HepG2 (cell line): Measurements from ENCODE around the gene KDM6B. TPM values are rescaled to one million over a fixed set of nuclear protein-coding genes. Genes with fewer than 3 reads are reported as not detected.

Experiments
- ARID4A ChIP-seq: sonication (generic); formaldehyde crosslinking; IDR thresholded peaks from 2 replicates; pipeline ENCODE4 v1.5.0; 2020; ENCODE audit warnings: mild to moderate bottlenecking, missing genetic modification reagents, borderline replicate concordance
- CBX2 ChIP-seq, 2 experiments: fragments of 200-600 bp in 1 of 2; sonication (generic); formaldehyde crosslinking in 1 of 2; IDR thresholded peaks; 2 replicates each; pipeline versions ENCODE4 v1.7.0 to v1.8.1; 2018 to 2022; ENCODE audit warnings: low read depth in 2 of 2, low read length in 1 of 2, mild to moderate bottlenecking in 1 of 2, missing genetic modification reagents in 1 of 2
- CHD4 ChIP-seq: fragments of 200-600 bp; sonication (generic); IDR thresholded peaks from 2 replicates; pipeline ENCODE4 v1.7.0; 2017; ENCODE audit warnings: mild to moderate bottlenecking, low read length, borderline replicate concordance
- FOXC1 ChIP-seq: sonication (generic); formaldehyde crosslinking; IDR thresholded peaks from 2 replicates; pipeline ENCODE4 v1.8.0; 2022; ENCODE audit warnings: mild to moderate bottlenecking, missing genetic modification reagents, borderline replicate concordance
- JUN ChIP-seq: sonication (generic); formaldehyde crosslinking; IDR thresholded peaks from 2 replicates; pipeline ENCODE4 v1.4.0; 2020; ENCODE audit warnings: mild to moderate bottlenecking, missing genetic modification reagents
- KAT7 ChIP-seq: IDR thresholded peaks from 2 replicates; pipeline ENCODE4 v1.6.1; 2018; ENCODE audit warnings: borderline replicate concordance, missing compliant biosample characterization
- KLF11 ChIP-seq: IDR thresholded peaks from 2 replicates; pipeline ENCODE4 v1.6.1; 2016; ENCODE audit warnings: missing compliant biosample characterization
- MEIS2 ChIP-seq: sonication (generic); formaldehyde crosslinking; IDR thresholded peaks from 2 replicates; pipeline ENCODE4 v1.9.0; 2021; ENCODE audit warnings: mild to moderate bottlenecking, missing genetic modification reagents
- NR1H2 ChIP-seq: sonication (generic); formaldehyde crosslinking; IDR thresholded peaks from 2 replicates; pipeline ENCODE4 v1.8.1; 2022; ENCODE audit warnings: low read depth, missing genetic modification reagents, borderline replicate concordance
- PAWR ChIP-seq: sonication (generic); formaldehyde crosslinking; IDR thresholded peaks from 2 replicates; pipeline ENCODE4 v1.4.0; 2020; ENCODE audit warnings: missing genetic modification reagents, mild to moderate bottlenecking, borderline replicate concordance
- PHF8 ChIP-seq: sonication (generic); formaldehyde crosslinking; IDR thresholded peaks from 2 replicates; pipeline ENCODE4 v1.5.0; 2020; ENCODE audit warnings: missing genetic modification reagents
- SRSF1 ChIP-seq: fragments of 200-400 bp; formaldehyde crosslinking; optimal IDR thresholded peaks from 2 replicates; pipeline ENCODE3; 2017; ENCODE audit warnings: mild to moderate bottlenecking, low read depth, low read length, moderate library complexity
- SRY ChIP-seq: sonication (generic); formaldehyde crosslinking; IDR thresholded peaks from 2 replicates; pipeline ENCODE4 v1.8.0; 2022; ENCODE audit warnings: mild to moderate bottlenecking, missing genetic modification reagents
- UBTF ChIP-seq: sonication (generic); formaldehyde crosslinking; IDR thresholded peaks from 2 replicates; pipeline ENCODE4 v1.4.0; 2020; ENCODE audit warnings: mild to moderate bottlenecking, missing genetic modification reagents
- ZFP36L2 ChIP-seq: sonication (generic); formaldehyde crosslinking; IDR thresholded peaks from 2 replicates; pipeline ENCODE4 v1.4.0; 2020; ENCODE audit warnings: missing genetic modification reagents
- ZNF18 ChIP-seq: sonication (generic); formaldehyde crosslinking; IDR thresholded peaks from 2 replicates; pipeline ENCODE4 v1.8.0; 2022; ENCODE audit warnings: mild to moderate bottlenecking, missing genetic modification reagents; ENCODE audit not compliant: insufficient replicate concordance
- ZNF431 ChIP-seq: sonication (generic); formaldehyde crosslinking; IDR thresholded peaks from 2 replicates; pipeline ENCODE4 v1.9.0; 2022; ENCODE audit warnings: missing genetic modification reagents, low read depth, mild to moderate bottlenecking, borderline replicate concordance
- ZNF776 ChIP-seq: sonication (generic); formaldehyde crosslinking; IDR thresholded peaks from 2 replicates; pipeline ENCODE4 v1.4.0; 2020; ENCODE audit warnings: mild to moderate bottlenecking, missing genetic modification reagents
- ZNF83 ChIP-seq: sonication (generic); formaldehyde crosslinking; IDR thresholded peaks from 2 replicates; pipeline ENCODE4 v1.4.0; 2020; ENCODE audit warnings: missing genetic modification reagents, mild to moderate bottlenecking, borderline replicate concordance
- ZSCAN25 ChIP-seq: sonication (generic); formaldehyde crosslinking; IDR thresholded peaks from 2 replicates; pipeline ENCODE4 v1.8.0; 2022; ENCODE audit warnings: mild to moderate bottlenecking, missing genetic modification reagents
- polyA plus RNA-seq, 8 experiments: library from polyadenylated mRNA; depleted of rRNA in 3 of 8; stranded (reverse) in 7 of 8; unstranded in 1 of 8; fragments of >200 nt; fragmentation: Illumina TruSeq in 4 of 8; extraction: Trizol in 4 of 8; gene quantifications; 2 replicates each; pipeline versions ENCODE4 v1.2.1 to v1.2.3, GENCODE V29; 2011 to 2016; ENCODE audit warnings: low read depth in 4 of 8, missing spikeins in 1 of 8, mixed read lengths in 1 of 8; ENCODE audit not compliant: insufficient read depth in 1 of 8
- total RNA-seq, 5 experiments: library from RNA; depleted of rRNA; stranded (reverse); fragments of >200 nt; fragmentation: Illumina TruSeq; extraction: Trizol; gene quantifications; 2 replicates each; pipeline ENCODE4 v1.2.3, GENCODE V29; 2016; ENCODE audit warnings: low read depth in 1 of 5

The KDM6B gene
- total and polyA plus RNA-seq, 2 of the 13 experiments (the other 11 are each of a cell fraction or from before 2014, with no cell fraction given), result 1.3 to 2.1 TPM

GRCh38 chr17:7835814-7836595 is 2.0 kb downstream of the KDM6B start (continued):
- TF ChIP-seq ARID4A (CRISPR knock-in tag), result no peak
- no peak for TF ChIP-seq PAWR (CRISPR knock-in tag)
- TF ChIP-seq ZSCAN25 (CRISPR knock-in tag), result no peak
- TF ChIP-seq ZNF776, result no peak
- peak; percentile 12; the same call in 1 of the 2 replicates for TF ChIP-seq PHF8 (CRISPR knock-in tag)
- no peak for TF ChIP-seq JUN (CRISPR knock-in tag)
- peak; percentile 33; the same call in 1 of the 2 replicates for TF ChIP-seq ZNF83 (CRISPR knock-in tag)
- TF ChIP-seq ZNF18, result no peak
- peak; percentile 48 for TF ChIP-seq UBTF (CRISPR knock-in tag)
- peak; percentile 48; the same call in 1 of the 2 replicates for TF ChIP-seq KAT7 (CRISPR knock-in tag)
- peak; percentile 48; the same call in 1 of the 2 replicates for TF ChIP-seq CHD4
- TF ChIP-seq SRSF1, result no peak
- TF ChIP-seq MEIS2 (CRISPR knock-in tag), result peak; percentile 20; the same call in 1 of the 2 replicates
- TF ChIP-seq NR1H2, result no peak
- TF ChIP-seq SRY (CRISPR knock-in tag), result no peak
- TF ChIP-seq ZNF431 (CRISPR knock-in tag), result no peak
- TF ChIP-seq ZFP36L2 (CRISPR knock-in tag), result no peak
- TF ChIP-seq CBX2 (IDR thresholded peaks at IDR 0.05; ENCODE audit: low read depth, low read length), result no peak
- TF ChIP-seq CBX2 (CRISPR knock-in tag; IDR thresholded peaks at IDR 0.05; ENCODE audit: low read depth), result no peak
- TF ChIP-seq FOXC1 (CRISPR knock-in tag), result no peak
- TF ChIP-seq KLF11, result no peak; the same call in 1 of the 2 replicates
